ENCODE results near the gene TIMP4. TPM values are rescaled to one million over a fixed set of nuclear protein-coding genes. Genes with fewer than 3 reads are reported as not detected.

The TIMP4 gene
- polyA plus RNA-seq, 3 donors, result 0.04 TPM; not detected in 2

DNA sequence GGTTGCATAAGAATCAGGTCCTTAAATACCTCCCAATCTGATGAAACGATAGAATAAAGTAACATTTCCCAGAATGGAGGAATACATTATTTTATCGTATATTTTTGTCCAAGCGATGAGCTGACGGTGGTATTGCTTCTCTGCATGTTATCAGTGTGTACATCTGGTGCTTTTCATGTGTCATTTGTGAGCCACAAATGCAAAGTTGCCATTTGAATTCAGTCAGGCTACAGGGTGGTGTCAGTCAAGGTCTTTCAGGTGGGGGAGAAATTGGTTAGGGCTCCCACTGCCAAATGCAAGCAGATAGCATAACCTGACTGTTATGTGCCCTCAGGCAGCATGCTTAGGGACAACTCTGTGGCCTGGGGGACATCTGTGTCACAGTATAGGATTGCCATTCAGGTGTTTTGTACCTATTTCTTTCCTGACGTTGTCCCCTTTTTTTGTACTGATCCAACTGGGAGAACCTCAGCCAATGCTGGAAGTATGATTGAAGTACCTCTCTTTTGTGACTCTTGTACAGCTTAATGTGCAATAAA is 26.5 kb upstream of the TIMP4 start:
- TF ChIP-seq CTCF (IDR thresholded peaks at IDR 0.05), result no peak
- no peaks in the 10 kb centered on the region for H3K9me3 Mint-ChIP-seq
- H3K4me1 ChIP-seq (ENCODE audit: control insufficient read depth in 1 of 2, insufficient read depth in 2 of 2, low read length in 2 of 2), result peaks cover 46 to 47% of the 10 kb centered on the region in 2 donors
- peaks cover 0 to 6% (median 0%) of the 10 kb centered on the region in 3 donors for H3K27me3 Mint-ChIP-seq (ENCODE audit: low read depth in 3 of 3)
- H3K27me3 ChIP-seq (ENCODE audit: control insufficient read depth in 2 of 2, insufficient read depth in 2 of 2, low read length in 2 of 2), result no peaks in the 10 kb centered on the region
- H3K4me1 Mint-ChIP-seq, result peaks cover 53% of the 10 kb centered on the region
- intact Hi-C loops (cut with micrococcal nuclease), result loop anchor here in 1 of 2 donors (10.0 kb wide), 1 partner anchor 210 kb away; no protein-coding TSS in a partner anchor
- H3K9me3 ChIP-seq (replicated peaks in 1 of 2; ENCODE audit: control insufficient read depth in 1 of 2, insufficient read depth in 1 of 2, low read length in 2 of 2), result no peaks in the 10 kb centered on the region
- H3K27ac Mint-ChIP-seq, result peak overlapping the region in 1 of 7 donors; percentile 52
- H3K79me2 ChIP-seq (ENCODE audit: insufficient read depth, low read length), result no peaks in the 10 kb centered on the region
- no peak overlapping the region for H3K4me3 Mint-ChIP-seq
- H3K4me3 ChIP-seq (replicated peaks in 1 of 3; ENCODE audit: low read depth in 2 of 3, low read length in 3 of 3), result no peak overlapping the region
- H3K4me2 ChIP-seq (replicated peaks; ENCODE audit: extremely low read depth, low read length, poor library complexity, severe bottlenecking), result no peak overlapping the region
- WGBS (ENCODE audit: insufficient coverage), result 88% methylated on average over 5 of the region's 5 CpGs
- H3K9ac ChIP-seq (ENCODE audit: insufficient read depth, low read length, poor library complexity, severe bottlenecking), result no peak overlapping the region
- peaks cover 0 to under 1% of the 10 kb centered on the region in 2 donors for H3K36me3 Mint-ChIP-seq
- H2AFZ ChIP-seq (ENCODE audit: insufficient read depth, low read depth, low read length, poor library complexity, severe bottlenecking), result no peak overlapping the region
- H4K20me1 ChIP-seq (ENCODE audit: insufficient read depth, low read length), result no peaks in the 10 kb centered on the region
- no peak for DNase-seq
- H3K27ac ChIP-seq (ENCODE audit: low read depth in 1 of 2, low read length in 2 of 2), result no peak overlapping the region
- no peaks in the 10 kb centered on the region for H3K36me3 ChIP-seq (replicated peaks in 1 of 2; ENCODE audit: control insufficient read depth in 1 of 2, insufficient read depth in 2 of 2, low read length in 2 of 2)

DNA sequence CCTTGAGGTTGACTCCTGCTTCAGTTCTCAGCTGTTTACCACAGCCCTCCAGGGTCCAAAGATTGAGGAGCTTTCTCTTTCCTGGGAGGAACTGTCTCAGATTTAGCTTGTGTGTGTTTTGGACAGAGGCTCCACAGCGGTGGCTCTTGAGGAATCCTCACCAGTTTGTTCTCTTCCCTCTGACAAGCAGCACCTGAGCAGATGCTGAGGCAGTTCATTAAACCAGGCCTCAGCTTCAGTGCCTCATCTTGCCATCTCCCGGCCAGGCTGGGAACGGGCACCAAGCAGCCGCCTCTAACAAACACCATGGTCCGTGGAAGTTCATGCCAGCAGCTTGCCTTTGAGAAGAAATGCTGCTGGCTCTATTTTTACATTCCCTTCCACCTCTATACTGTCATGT is 25.8 kb upstream of the TIMP4 start:
- Mint-ChIP-seq H3K9me3 (no peaks in the 10 kb centered on the region), H3K27me3 (ENCODE audit: low read depth in 3 of 3) (peaks cover 0 to 6% (median 0%) of the 10 kb centered on the region in 3 donors), H3K36me3 (no peaks in the 10 kb centered on the region), H3K4me3 (no peak overlapping the region), H3K4me1 (peaks cover 50% of the 10 kb centered on the region), H3K27ac (peak overlapping the region in 2 of 7 donors; percentile 50 to 73)
- no peak for DNase-seq
- H3K4me3 ChIP-seq (replicated peaks in 1 of 3; ENCODE audit: low read depth in 2 of 3, low read length in 3 of 3), result no peak overlapping the region
- intact Hi-C loops (cut with micrococcal nuclease), result loop anchor here in 1 of 2 donors (10.0 kb wide), 1 partner anchor 210 kb away; no protein-coding TSS in a partner anchor
- no peaks in the 10 kb centered on the region for H3K79me2 ChIP-seq (ENCODE audit: insufficient read depth, low read length)
- no peak overlapping the region for H3K9ac ChIP-seq (ENCODE audit: insufficient read depth, low read length, poor library complexity, severe bottlenecking)
- no peaks in the 10 kb centered on the region for H4K20me1 ChIP-seq (ENCODE audit: insufficient read depth, low read length)
- TF ChIP-seq CTCF (IDR thresholded peaks at IDR 0.05), result no peak
- no peak overlapping the region for H2AFZ ChIP-seq (ENCODE audit: insufficient read depth, low read depth, low read length, poor library complexity, severe bottlenecking)
- no peak overlapping the region for H3K4me2 ChIP-seq (replicated peaks; ENCODE audit: extremely low read depth, low read length, poor library complexity, severe bottlenecking)
- H3K4me1 ChIP-seq (ENCODE audit: control insufficient read depth in 1 of 2, insufficient read depth in 2 of 2, low read length in 2 of 2), result peaks cover 40 to 41% of the 10 kb centered on the region in 2 donors
- no peaks in the 10 kb centered on the region for H3K36me3 ChIP-seq (replicated peaks in 1 of 2; ENCODE audit: control insufficient read depth in 1 of 2, insufficient read depth in 2 of 2, low read length in 2 of 2)
- no peaks in the 10 kb centered on the region for H3K9me3 ChIP-seq (replicated peaks in 1 of 2; ENCODE audit: control insufficient read depth in 1 of 2, insufficient read depth in 1 of 2, low read length in 2 of 2)
- H3K27me3 ChIP-seq (ENCODE audit: control insufficient read depth in 2 of 2, insufficient read depth in 2 of 2, low read length in 2 of 2), result no peaks in the 10 kb centered on the region
- no peak overlapping the region for H3K27ac ChIP-seq (ENCODE audit: low read depth in 1 of 2, low read length in 2 of 2)
- WGBS (ENCODE audit: insufficient coverage), result 97% methylated on average over 4 of the region's 5 CpGs
